BLaER1 (cell line): Measurements from ENCODE around the gene LIX1L.
A peak's percentile ranks its signal among the peaks of the same experiment; 100 is the strongest.

Experiments
- H3K27ac ChIP-seq: shearing (Covaris generic); formaldehyde crosslinking; 2 replicates; pipeline ENCODE4 v1.8.1; 2022
- H3K27me3 ChIP-seq: shearing (Covaris generic); formaldehyde crosslinking; 2 replicates; pipeline ENCODE4 v1.8.1; 2022
- H3K36me3 ChIP-seq: shearing (Covaris generic); formaldehyde crosslinking; 2 replicates; pipeline ENCODE4 v1.8.1; 2022
- H3K4me1 ChIP-seq: shearing (Covaris generic); formaldehyde crosslinking; 2 replicates; pipeline ENCODE4 v1.8.1; 2022
- H3K4me2 ChIP-seq: shearing (Covaris generic); formaldehyde crosslinking; 2 replicates; pipeline ENCODE4 v1.8.1; 2022
- H3K4me3 ChIP-seq: shearing (Covaris generic); formaldehyde crosslinking; 2 replicates; pipeline ENCODE4 v1.8.1; 2022
- H3K9ac ChIP-seq: shearing (Covaris generic); formaldehyde crosslinking; 2 replicates; pipeline ENCODE4 v1.8.1; 2022
- H3K9me3 ChIP-seq: shearing (Covaris generic); formaldehyde crosslinking; 2 replicates; pipeline ENCODE4 v1.8.1; 2022
- H4K20me1 ChIP-seq: shearing (Covaris generic); formaldehyde crosslinking; 2 replicates; pipeline ENCODE4 v1.8.1; 2022
- Cebpa-rat ChIP-seq: shearing (Covaris generic); IDR thresholded peaks from 2 replicates; pipeline ENCODE4 v1.8.1; 2022

LIX1L gene

DNA sequence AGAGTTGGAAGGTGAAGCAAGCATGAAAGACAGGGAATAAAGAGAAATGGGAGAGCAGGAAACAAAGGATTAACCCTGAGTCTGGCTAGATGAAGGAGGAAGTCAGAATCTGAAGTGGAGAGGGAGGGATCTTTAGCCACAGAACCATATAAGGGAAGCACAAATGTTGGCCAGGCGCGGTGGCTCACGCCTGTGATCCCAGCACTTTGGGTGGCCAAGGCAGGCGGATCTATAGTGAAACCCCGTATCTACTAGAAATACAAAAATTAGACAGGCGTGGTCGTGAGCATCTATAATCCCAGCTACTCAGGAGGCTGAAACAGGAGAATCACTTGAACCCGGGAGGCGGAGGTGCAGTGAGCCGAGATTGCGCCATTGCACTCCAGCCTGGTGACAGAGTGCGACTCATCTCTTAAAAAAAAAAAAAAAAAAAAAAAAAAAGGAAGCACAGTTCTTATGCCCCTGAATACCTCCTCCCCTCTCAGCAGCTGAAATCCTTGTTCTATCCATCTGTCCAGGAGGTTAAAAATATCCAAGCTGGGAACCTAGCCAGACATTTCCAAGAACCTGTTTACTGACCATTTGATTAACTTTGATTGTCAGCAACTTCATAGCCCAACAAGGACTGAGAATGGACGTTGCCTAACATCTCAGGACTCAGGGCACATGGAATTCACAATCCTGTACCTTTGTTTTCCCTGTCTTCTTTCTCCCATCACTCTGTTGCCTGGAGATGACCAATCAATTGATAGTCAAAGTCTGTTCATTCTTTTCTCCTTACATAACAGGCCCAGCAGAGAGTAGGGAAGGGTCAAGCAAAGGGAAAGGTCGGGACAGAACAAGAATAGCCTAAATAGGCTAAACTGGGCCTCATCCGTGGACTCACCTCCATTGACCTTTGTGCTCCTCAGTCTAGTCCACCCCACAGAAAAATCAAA lies 28.0 kb upstream of the LIX1L start:
- H3K4me3 ChIP-seq = no peak overlapping the region
- no peak for TF ChIP-seq Cebpa-rat
- no peak overlapping the region for H3K27ac ChIP-seq
- H4K20me1 ChIP-seq = peaks cover 7% of the 10 kb centered on the region; the same call in 1 of the 2 replicates
- H3K27me3 ChIP-seq = no peaks in the 10 kb centered on the region
- peaks cover 21% of the 10 kb centered on the region for H3K4me1 ChIP-seq
- no peak overlapping the region for H3K9ac ChIP-seq
- no peak overlapping the region for H3K4me2 ChIP-seq
- H3K36me3 ChIP-seq = no peaks in the 10 kb centered on the region
- H3K9me3 ChIP-seq = no peaks in the 10 kb centered on the region

DNA sequence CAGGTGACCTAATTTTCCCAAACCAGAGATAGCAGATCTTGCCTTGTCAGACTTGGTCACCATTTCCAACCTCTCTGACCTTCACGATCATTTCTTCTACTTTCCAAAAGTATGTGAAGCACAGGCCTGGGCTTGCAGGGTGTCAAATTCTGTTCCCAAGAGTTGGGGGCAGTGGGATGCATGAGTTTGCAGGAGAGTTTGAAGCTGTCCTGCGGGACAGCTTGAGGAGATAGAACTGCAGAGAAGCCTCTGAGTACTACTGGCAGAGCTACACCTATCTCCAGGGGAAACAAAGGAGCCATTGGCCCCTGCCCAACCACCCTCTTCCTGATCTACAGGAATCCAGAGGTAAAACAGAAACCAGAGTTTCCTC lies 27.3 kb upstream of the LIX1L start:
- Histone ChIP-seq H3K4me2 (no peak overlapping the region), H3K36me3 (no peaks in the 10 kb centered on the region), H3K27me3 (no peaks in the 10 kb centered on the region), H4K20me1 (0 out of 2 replicates have a peak, but pooled peaks cover under 1% of the 10 kb centered on the region), H3K9me3 (no peaks in the 10 kb centered on the region), H3K4me3 (no peak overlapping the region), H3K27ac (no peak overlapping the region), H3K9ac (no peak overlapping the region), H3K4me1 (peaks cover 28% of the 10 kb centered on the region)
- TF ChIP-seq Cebpa-rat = no peak

DNA sequence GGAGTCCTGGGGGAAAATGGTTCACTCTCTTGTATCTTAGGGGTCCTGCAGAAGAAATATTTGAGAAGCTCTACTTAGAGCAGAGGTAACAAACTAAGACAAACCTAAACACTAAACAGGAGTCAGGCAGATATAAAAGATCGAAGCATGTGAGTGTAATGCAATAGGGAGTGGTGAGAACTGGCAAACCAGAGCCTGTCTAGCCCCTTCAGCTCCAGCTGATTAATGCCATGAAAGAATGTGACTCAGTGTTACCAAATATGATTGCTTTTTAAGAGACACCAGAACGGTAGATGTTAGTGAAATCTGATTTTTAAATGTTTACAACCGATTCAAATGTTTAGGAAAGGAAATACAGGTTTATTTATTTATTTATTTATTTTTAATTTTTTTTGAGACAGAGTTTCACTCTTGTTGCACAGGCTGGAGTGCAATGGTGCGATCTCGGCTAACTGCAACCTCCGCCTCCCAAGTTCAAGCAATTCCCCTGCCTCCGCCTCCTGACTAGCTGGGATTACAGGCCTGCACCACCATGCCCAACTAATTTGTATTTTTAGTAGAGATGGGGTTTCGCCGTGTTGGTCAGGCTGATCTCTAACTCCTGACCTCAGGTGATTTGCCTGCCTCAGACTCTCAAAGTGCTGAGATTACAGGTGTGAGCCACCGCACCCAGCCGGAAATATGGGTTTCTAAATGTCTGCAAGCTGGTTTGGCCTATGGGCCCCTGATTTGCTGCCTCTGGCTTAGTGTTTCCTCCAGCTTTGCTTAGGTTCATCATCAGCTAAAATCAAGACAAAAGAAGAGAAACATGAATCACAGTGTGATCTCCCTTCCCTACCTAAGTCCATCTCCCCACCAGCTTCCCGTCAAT lies 26.4 kb upstream of the LIX1L start:
- H3K4me1 ChIP-seq = peaks cover 35% of the 10 kb centered on the region
- no peak overlapping the region for H3K4me3 ChIP-seq
- H3K36me3 ChIP-seq = no peaks in the 10 kb centered on the region
- H4K20me1 ChIP-seq = no peaks in the 10 kb centered on the region
- H3K27ac ChIP-seq = no peak overlapping the region
- TF ChIP-seq Cebpa-rat = no peak
- H3K27me3 ChIP-seq = no peaks in the 10 kb centered on the region
- H3K4me2 ChIP-seq = no peak overlapping the region
- no peaks in the 10 kb centered on the region for H3K9me3 ChIP-seq
- H3K9ac ChIP-seq = no peak overlapping the region

DNA sequence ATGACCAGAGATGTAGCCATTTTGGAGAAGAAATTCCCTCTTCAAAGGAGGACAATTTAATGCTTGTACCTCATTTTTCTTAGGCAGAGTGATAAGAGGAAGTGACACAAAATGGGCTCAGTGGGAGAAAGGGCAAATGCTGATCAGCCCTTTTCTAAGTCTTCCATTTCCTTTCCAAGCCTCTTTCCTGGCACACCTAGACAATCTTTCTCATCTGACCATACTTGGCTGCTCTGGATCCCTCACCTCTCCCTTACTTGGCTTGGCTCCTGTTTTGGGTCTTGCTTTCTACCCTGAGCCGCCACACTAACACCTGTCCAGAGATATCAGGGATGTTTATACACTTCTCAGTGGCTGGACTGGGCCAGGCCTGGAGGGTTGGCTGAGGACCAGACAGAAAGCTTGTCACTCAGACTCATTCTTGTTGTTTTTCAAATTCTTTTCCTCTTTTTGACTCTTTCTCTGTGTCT lies 25.4 kb upstream of the LIX1L start:
- H4K20me1 ChIP-seq = no peaks in the 10 kb centered on the region
- peaks cover 38% of the 10 kb centered on the region for H3K4me1 ChIP-seq
- H3K36me3 ChIP-seq = no peaks in the 10 kb centered on the region
- no peak overlapping the region for H3K9ac ChIP-seq
- H3K4me3 ChIP-seq = no peak overlapping the region
- H3K4me2 ChIP-seq = no peak overlapping the region
- TF ChIP-seq Cebpa-rat = no peak
- no peak overlapping the region for H3K27ac ChIP-seq
- no peaks in the 10 kb centered on the region for H3K9me3 ChIP-seq
- no peaks in the 10 kb centered on the region for H3K27me3 ChIP-seq

DNA sequence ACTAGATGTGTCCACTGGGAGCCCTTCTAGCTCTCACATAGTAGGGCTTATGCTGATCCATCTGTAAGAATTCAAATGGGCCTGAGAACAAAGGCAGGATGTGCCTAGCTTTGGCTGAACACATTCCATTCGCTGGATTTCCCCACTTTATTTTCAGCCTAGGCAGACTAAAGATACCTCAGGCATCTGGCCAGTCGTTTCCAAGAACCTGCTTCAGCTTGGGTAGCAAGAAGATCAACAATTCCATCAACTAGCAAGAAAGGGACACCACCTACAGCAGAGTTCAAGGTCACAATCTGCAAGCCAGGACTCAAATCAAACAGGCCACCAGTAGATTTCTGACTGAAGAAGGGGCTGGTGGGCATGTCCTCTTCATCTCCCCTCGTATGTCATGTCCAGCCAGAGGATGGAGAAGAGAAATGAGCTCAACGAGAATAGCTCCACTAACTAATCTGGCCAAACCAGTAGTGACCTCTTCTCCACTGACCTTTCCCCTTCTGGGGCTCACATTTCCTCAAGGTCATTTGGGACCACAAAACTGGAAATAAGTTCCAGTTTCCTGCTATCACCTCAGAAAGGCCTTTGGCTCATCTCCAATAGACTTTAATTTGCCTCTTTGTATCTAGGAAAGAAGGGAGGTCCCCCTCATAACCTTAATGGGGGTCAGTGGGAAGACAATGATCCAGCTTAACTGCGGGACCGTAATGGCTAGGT lies 24.4 kb upstream of the LIX1L start:
- H3K27me3 ChIP-seq = no peaks in the 10 kb centered on the region
- no peak overlapping the region for H3K4me2 ChIP-seq
- H3K36me3 ChIP-seq = no peaks in the 10 kb centered on the region
- no peaks in the 10 kb centered on the region for H3K9me3 ChIP-seq
- TF ChIP-seq Cebpa-rat = no peak
- H3K4me1 ChIP-seq = peaks cover 48% of the 10 kb centered on the region
- H4K20me1 ChIP-seq = no peaks in the 10 kb centered on the region
- H3K27ac ChIP-seq = no peak overlapping the region
- no peak overlapping the region for H3K4me3 ChIP-seq
- H3K9ac ChIP-seq = no peak overlapping the region

DNA sequence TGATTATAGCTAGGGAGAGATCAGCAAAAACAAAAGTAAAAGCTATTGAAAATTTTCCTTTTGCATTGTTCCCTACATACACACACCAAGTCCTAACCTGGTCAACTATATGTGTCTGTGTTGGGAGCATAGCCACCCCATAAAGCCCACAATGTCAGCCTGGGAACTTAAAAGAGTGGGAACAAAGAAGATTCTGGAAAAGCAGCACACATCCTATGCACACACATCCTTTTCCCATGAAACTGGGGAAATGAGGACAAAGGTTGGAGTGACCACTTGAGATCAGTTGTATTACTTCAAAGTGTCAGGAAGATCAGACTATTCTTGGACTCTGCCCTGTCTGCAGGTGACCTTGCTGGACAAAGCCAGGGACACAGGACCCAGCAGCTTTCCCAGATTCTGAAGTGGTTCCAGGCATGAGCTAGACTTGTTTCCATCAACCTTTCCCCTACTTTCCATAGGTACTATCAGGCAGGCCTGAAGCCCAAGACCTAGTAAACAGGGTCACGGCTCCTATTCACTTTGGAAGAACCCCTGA lies 22.7 kb upstream of the LIX1L start:
- TF ChIP-seq Cebpa-rat = no peak
- no peaks in the 10 kb centered on the region for H3K27me3 ChIP-seq
- peaks cover 50% of the 10 kb centered on the region for H3K4me1 ChIP-seq
- no peak overlapping the region; the same call in 1 of the 2 replicates for H3K9ac ChIP-seq
- H3K27ac ChIP-seq = peak overlapping the region; percentile 78
- no peaks in the 10 kb centered on the region for H4K20me1 ChIP-seq
- H3K4me2 ChIP-seq = peak overlapping the region; percentile 75
- no peaks in the 10 kb centered on the region for H3K9me3 ChIP-seq
- 0 out of 2 replicates have a peak overlapping the region, but pooled peaks have one; percentile 46 for H3K4me3 ChIP-seq
- H3K36me3 ChIP-seq = no peaks in the 10 kb centered on the region

DNA sequence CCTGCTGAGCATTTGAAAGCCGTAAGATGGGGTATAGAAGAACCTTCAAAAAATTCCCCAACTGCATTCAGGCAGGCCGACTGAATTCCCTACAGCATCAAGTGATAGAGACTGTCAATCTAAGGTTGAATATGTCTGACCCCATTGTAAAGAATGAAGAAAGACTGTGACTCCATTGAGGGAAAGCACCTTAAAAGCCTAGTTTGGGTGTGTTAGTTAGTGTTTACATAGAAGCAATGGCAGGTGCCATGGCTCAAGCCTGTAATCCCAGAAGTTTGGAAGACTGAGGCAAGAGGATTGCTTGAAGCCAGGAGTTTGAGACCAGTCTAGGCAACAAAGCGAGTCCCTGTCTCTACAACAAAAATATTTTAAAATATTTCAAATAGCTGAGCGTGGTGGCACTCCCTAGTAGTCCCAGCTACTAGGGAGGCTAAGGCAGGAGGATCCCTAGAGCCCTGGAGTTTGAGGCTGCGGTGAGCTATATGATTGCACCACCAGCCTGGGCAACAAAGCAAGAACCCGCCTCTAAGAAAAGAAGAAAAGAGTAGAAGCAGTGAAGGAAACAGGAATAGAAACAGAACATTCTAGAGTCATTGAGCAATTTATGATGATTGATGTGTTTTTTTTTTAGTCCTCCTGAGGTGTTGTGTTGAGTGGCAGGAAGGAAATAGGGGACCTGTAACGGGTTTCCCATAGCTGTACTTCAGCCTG lies 22.1 kb upstream of the LIX1L start:
- H4K20me1 ChIP-seq = no peaks in the 10 kb centered on the region
- peak overlapping the region; percentile 46 for H3K4me3 ChIP-seq
- no peaks in the 10 kb centered on the region for H3K9me3 ChIP-seq
- peak overlapping the region; percentile 75 for H3K4me2 ChIP-seq
- peak; percentile 83 for TF ChIP-seq Cebpa-rat
- H3K4me1 ChIP-seq = peaks cover 45% of the 10 kb centered on the region
- no peaks in the 10 kb centered on the region for H3K36me3 ChIP-seq
- H3K9ac ChIP-seq = peak overlapping the region; percentile 28
- H3K27me3 ChIP-seq = no peaks in the 10 kb centered on the region
- peak overlapping the region; percentile 78 for H3K27ac ChIP-seq

DNA sequence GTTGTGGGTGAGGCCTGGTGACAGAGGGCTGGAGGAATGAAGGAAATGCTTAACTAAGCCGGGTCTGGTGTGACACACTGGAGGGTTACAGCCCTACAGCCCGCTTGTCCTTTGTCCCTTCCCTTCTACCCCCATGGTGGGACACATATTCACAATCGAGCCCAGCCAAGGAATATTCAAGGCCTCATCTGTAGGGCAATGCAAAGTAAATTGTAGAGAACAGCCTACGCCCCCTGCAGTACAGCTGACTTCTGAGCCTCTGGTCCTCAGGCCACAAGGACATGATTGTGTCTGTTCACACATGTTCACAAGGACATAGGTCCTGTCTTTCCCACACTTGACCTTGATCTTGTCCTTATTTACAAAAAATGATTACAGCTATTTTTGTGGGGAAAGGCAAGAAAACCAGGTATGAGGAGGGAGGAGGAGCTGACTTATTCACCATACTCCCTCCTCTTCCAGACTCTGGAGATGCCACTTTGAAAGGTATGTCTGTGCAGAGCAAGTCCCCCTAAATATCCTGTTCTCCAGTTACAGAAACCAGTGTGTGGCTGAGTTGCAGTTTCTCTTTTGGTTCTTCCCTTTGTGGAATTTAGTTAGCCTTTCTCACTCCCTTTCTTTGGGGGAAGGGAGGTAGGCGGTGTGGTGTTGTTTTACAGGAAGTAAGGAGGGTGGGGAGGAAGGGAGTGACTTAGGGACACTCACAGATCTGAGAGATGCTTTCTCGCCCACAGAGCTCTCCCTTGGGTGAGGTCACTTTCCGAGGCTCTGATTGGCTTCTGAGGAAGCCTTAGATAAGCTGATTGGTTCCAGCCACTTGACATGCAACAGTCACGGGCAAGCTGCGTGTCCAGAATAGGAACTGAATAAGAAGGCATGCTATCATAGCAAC lies 21.3 kb upstream of the LIX1L start:
- H3K4me3 ChIP-seq = peak overlapping the region; percentile 15; the same call in 1 of the 2 replicates
- H3K36me3 ChIP-seq = no peaks in the 10 kb centered on the region
- H4K20me1 ChIP-seq = no peaks in the 10 kb centered on the region
- no peak for TF ChIP-seq Cebpa-rat
- peak overlapping the region; percentile 75 for H3K4me2 ChIP-seq
- peak overlapping the region; percentile 28 for H3K9ac ChIP-seq
- H3K9me3 ChIP-seq = no peaks in the 10 kb centered on the region
- peaks cover 45% of the 10 kb centered on the region for H3K4me1 ChIP-seq
- H3K27me3 ChIP-seq = no peaks in the 10 kb centered on the region
- H3K27ac ChIP-seq = peak overlapping the region; percentile 78
